HepG2 (cell line): ENCODE results near the gene SERINC2. TPM values are rescaled to one million over a fixed set of nuclear protein-coding genes. Genes with fewer than 3 reads are reported as not detected.

ENCODE experiments used
- ATF3 ChIP-seq: sonication (generic); formaldehyde crosslinking; IDR thresholded peaks from 2 replicates; pipeline ENCODE4 v1.4.0; 2020; ENCODE audit warnings: missing genetic modification reagents
- HMGXB4 ChIP-seq, 2 experiments: sonication (generic) in 1 of 2; formaldehyde crosslinking in 1 of 2; IDR thresholded peaks; 2 replicates each; pipeline versions ENCODE4 v1.4.0 to v1.6.1; 2018 to 2020; ENCODE audit warnings: missing genetic modification reagents in 2 of 2, borderline replicate concordance in 1 of 2, low read depth in 1 of 2, mild to moderate bottlenecking in 1 of 2, missing biosample characterization in 1 of 2
- HNF4G ChIP-seq, 2 experiments: sonication (generic) in 1 of 2; formaldehyde crosslinking in 1 of 2; IDR thresholded peaks; 2 replicates each; pipeline versions ENCODE4 v1.4.0 to v1.6.1; 2011 to 2020; ENCODE audit warnings: borderline replicate concordance in 2 of 2, low read depth in 2 of 2, mild to moderate bottlenecking in 2 of 2, low read length in 1 of 2, missing genetic modification reagents in 1 of 2, moderate library complexity in 1 of 2
- MLLT10 ChIP-seq: sonication (generic); formaldehyde crosslinking; IDR thresholded peaks from 2 replicates; pipeline ENCODE4 v1.4.0; 2020; ENCODE audit warnings: missing genetic modification reagents
- MTA3 ChIP-seq: sonication (generic); formaldehyde crosslinking; IDR thresholded peaks from 2 replicates; pipeline ENCODE4 v1.4.0; 2020; ENCODE audit warnings: missing genetic modification reagents
- NFYB ChIP-seq: sonication (generic); formaldehyde crosslinking; IDR thresholded peaks from 2 replicates; pipeline ENCODE4 v1.4.0; 2020; ENCODE audit warnings: missing genetic modification reagents
- RAD21 ChIP-seq: fragments of 450-650 bp; formaldehyde crosslinking; IDR thresholded peaks from 2 replicates; pipeline ENCODE4 v1.5.0; 2020; ENCODE audit warnings: mild to moderate bottlenecking
- RORA ChIP-seq: sonication (generic); formaldehyde crosslinking; IDR thresholded peaks from 2 replicates; pipeline ENCODE4 v1.5.0; 2020; ENCODE audit warnings: mild to moderate bottlenecking, missing genetic modification reagents, moderate library complexity
- SNRNP70 ChIP-seq: fragments of 200-400 bp; formaldehyde crosslinking; IDR thresholded peaks from 2 replicates; pipeline ENCODE4 v1.6.1; 2017; ENCODE audit warnings: mild to moderate bottlenecking, low read depth, low read length, moderate library complexity
- ZFP1 ChIP-seq: IDR thresholded peaks from 2 replicates; pipeline ENCODE4 v1.6.1; 2016
- ZNF552 ChIP-seq: sonication (generic); formaldehyde crosslinking; IDR thresholded peaks from 2 replicates; pipeline ENCODE4 v1.9.0; 2022; ENCODE audit warnings: missing genetic modification reagents, mild to moderate bottlenecking, borderline replicate concordance
- polyA plus RNA-seq, 8 experiments: library from polyadenylated mRNA; depleted of rRNA in 3 of 8; stranded (reverse) in 7 of 8; unstranded in 1 of 8; fragments of >200 nt; fragmentation: Illumina TruSeq in 4 of 8; extraction: Trizol in 4 of 8; gene quantifications; 2 replicates each; pipeline versions ENCODE4 v1.2.1 to v1.2.3, GENCODE V29; 2011 to 2016; ENCODE audit warnings: low read depth in 4 of 8, missing spikeins in 1 of 8, mixed read lengths in 1 of 8; ENCODE audit not compliant: insufficient read depth in 1 of 8
- total RNA-seq, 5 experiments: library from RNA; depleted of rRNA; stranded (reverse); fragments of >200 nt; fragmentation: Illumina TruSeq; extraction: Trizol; gene quantifications; 2 replicates each; pipeline ENCODE4 v1.2.3, GENCODE V29; 2016; ENCODE audit warnings: low read depth in 1 of 5
- TF ChIP-seq, protein P1 (sequence below): sonication (generic); formaldehyde crosslinking; IDR thresholded peaks from 2 replicates; pipeline ENCODE4 v1.5.0; 2020; ENCODE audit warnings: mild to moderate bottlenecking, missing genetic modification reagents
- TF ChIP-seq, protein P2 (sequence below): IDR thresholded peaks from 2 replicates; pipeline ENCODE4 v1.4.0; 2020; ENCODE audit warnings: mild to moderate bottlenecking, missing genetic modification reagents
- TF ChIP-seq, protein P3 (sequence below): sonication (generic); formaldehyde crosslinking; IDR thresholded peaks from 2 replicates; pipeline ENCODE4 v1.8.0; 2022; ENCODE audit warnings: mild to moderate bottlenecking, missing genetic modification reagents, moderate library complexity
- TF ChIP-seq, protein P4 (sequence below): sonication (generic); formaldehyde crosslinking; IDR thresholded peaks from 2 replicates; pipeline ENCODE4 v1.5.0; 2020; ENCODE audit warnings: missing genetic modification reagents

Gene SERINC2
- total and polyA plus RNA-seq, 2 of the 13 experiments (the other 11 are each of a cell fraction or from before 2014, with no cell fraction given) = 4.8 to 126 TPM

- TF ChIP-seq, protein P1, sequence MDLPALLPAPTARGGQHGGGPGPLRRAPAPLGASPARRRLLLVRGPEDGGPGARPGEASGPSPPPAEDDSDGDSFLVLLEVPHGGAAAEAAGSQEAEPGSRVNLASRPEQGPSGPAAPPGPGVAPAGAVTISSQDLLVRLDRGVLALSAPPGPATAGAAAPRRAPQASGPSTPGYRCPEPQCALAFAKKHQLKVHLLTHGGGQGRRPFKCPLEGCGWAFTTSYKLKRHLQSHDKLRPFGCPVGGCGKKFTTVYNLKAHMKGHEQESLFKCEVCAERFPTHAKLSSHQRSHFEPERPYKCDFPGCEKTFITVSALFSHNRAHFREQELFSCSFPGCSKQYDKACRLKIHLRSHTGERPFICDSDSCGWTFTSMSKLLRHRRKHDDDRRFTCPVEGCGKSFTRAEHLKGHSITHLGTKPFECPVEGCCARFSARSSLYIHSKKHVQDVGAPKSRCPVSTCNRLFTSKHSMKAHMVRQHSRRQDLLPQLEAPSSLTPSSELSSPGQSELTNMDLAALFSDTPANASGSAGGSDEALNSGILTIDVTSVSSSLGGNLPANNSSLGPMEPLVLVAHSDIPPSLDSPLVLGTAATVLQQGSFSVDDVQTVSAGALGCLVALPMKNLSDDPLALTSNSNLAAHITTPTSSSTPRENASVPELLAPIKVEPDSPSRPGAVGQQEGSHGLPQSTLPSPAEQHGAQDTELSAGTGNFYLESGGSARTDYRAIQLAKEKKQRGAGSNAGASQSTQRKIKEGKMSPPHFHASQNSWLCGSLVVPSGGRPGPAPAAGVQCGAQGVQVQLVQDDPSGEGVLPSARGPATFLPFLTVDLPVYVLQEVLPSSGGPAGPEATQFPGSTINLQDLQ = no peak
- TF ChIP-seq, protein P2, sequence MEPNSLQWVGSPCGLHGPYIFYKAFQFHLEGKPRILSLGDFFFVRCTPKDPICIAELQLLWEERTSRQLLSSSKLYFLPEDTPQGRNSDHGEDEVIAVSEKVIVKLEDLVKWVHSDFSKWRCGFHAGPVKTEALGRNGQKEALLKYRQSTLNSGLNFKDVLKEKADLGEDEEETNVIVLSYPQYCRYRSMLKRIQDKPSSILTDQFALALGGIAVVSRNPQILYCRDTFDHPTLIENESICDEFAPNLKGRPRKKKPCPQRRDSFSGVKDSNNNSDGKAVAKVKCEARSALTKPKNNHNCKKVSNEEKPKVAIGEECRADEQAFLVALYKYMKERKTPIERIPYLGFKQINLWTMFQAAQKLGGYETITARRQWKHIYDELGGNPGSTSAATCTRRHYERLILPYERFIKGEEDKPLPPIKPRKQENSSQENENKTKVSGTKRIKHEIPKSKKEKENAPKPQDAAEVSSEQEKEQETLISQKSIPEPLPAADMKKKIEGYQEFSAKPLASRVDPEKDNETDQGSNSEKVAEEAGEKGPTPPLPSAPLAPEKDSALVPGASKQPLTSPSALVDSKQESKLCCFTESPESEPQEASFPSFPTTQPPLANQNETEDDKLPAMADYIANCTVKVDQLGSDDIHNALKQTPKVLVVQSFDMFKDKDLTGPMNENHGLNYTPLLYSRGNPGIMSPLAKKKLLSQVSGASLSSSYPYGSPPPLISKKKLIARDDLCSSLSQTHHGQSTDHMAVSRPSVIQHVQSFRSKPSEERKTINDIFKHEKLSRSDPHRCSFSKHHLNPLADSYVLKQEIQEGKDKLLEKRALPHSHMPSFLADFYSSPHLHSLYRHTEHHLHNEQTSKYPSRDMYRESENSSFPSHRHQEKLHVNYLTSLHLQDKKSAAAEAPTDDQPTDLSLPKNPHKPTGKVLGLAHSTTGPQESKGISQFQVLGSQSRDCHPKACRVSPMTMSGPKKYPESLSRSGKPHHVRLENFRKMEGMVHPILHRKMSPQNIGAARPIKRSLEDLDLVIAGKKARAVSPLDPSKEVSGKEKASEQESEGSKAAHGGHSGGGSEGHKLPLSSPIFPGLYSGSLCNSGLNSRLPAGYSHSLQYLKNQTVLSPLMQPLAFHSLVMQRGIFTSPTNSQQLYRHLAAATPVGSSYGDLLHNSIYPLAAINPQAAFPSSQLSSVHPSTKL = 0 out of 2 replicates have a peak, but pooled peaks have one; percentile 18
- TF ChIP-seq HMGXB4 (CRISPR knock-in tag; IDR thresholded peaks at IDR 0.05; ENCODE audit: borderline replicate concordance in 1 of 2, low read depth in 1 of 2) = 0 out of 4 replicates have a peak, but pooled peaks have one; percentile 30 to 34
- TF ChIP-seq ZFP1 = no peak
- TF ChIP-seq RORA (CRISPR knock-in tag) = no peak
- TF ChIP-seq MTA3 (CRISPR knock-in tag) = no peak
- no peak for TF ChIP-seq SNRNP70
- peak; percentile 58 for TF ChIP-seq RAD21 (CRISPR knock-in tag)
- no peak for TF ChIP-seq NFYB (CRISPR knock-in tag)
- TF ChIP-seq ATF3 (CRISPR knock-in tag) = no peak
- TF ChIP-seq, protein P3, sequence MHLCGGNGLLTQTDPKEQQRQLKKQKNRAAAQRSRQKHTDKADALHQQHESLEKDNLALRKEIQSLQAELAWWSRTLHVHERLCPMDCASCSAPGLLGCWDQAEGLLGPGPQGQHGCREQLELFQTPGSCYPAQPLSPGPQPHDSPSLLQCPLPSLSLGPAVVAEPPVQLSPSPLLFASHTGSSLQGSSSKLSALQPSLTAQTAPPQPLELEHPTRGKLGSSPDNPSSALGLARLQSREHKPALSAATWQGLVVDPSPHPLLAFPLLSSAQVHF (CRISPR knock-in tag) = no peak
- TF ChIP-seq, protein P4, sequence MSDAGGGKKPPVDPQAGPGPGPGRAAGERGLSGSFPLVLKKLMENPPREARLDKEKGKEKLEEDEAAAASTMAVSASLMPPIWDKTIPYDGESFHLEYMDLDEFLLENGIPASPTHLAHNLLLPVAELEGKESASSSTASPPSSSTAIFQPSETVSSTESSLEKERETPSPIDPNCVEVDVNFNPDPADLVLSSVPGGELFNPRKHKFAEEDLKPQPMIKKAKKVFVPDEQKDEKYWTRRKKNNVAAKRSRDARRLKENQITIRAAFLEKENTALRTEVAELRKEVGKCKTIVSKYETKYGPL (CRISPR knock-in tag) = no peak
- no peak for TF ChIP-seq ZNF552 (CRISPR knock-in tag)
- no peak for TF ChIP-seq MLLT10
- TF ChIP-seq HNF4G (IDR thresholded peaks at IDR 0.05; ENCODE audit: borderline replicate concordance, low read depth, low read length) = no peak
- no peak for TF ChIP-seq HNF4G (CRISPR knock-in tag; IDR thresholded peaks at IDR 0.05; ENCODE audit: borderline replicate concordance, low read depth)
Measured at GRCh38 chr1:31421371-31422040, 8.5 kb downstream of the SERINC2 start (continued).
